Measurements from ENCODE around the gene MKRN1. TPM values are rescaled to one million over a fixed set of nuclear protein-coding genes. Genes with fewer than 3 reads are reported as not detected.

The MKRN1 gene
- total RNA-seq, 1 experiment from 2014 or later, result 182 TPM

GRCh38 chr7:140458201-140458600, 21.1 kb downstream of the MKRN1 start:
- Histone ChIP-seq H3K36me3 (ENCODE audit: low read depth) (peaks cover 52% of the 10 kb centered on the region), H2AFZ (no peak overlapping the region), H3K27ac (no peak overlapping the region), H3K9me3 (ENCODE audit: insufficient read depth, low read depth) (no peaks in the 10 kb centered on the region), H4K20me1 (ENCODE audit: insufficient read depth) (peaks cover 59% of the 10 kb centered on the region), H3K4me2 (no peak overlapping the region), H3F3A (ENCODE audit: insufficient read depth, low read depth) (no peaks in the 10 kb centered on the region; the same call in 1 of the 2 replicates), H3K27me3 (ENCODE audit: insufficient read depth, low read depth) (no peaks in the 10 kb centered on the region), H3K79me2 (ENCODE audit: low read depth) (peaks cover 32% of the 10 kb centered on the region), H3K4me3 (no peak overlapping the region), H3K9me2 (ENCODE audit: insufficient read depth) (no peaks in the 10 kb centered on the region), H3K4me1 (replicated peaks; ENCODE audit: insufficient read depth) (no peaks in the 10 kb centered on the region)
- TF ChIP-seq EZH2 (IDR thresholded peaks at IDR 0.05; ENCODE audit: low read depth), result no peak
- TF ChIP-seq CTCF (conservative IDR thresholded peaks at IDR 0.05), result no peak
- ChIA-PET CTCF (no interaction called here), POLR2A (ENCODE audit: unreplicated experiment) (no interaction called here)
- BruUV-seq (replicated peaks), result no TSS peak
- no peak for DNase-seq
- intact Hi-C loops (cut with micrococcal nuclease; ENCODE audit: unreplicated experiment), result no loop called here

GRCh38 chr7:140456551-140457051, 22.7 kb downstream of the MKRN1 start:
- H3K27ac ChIP-seq, result no peak overlapping the region
- no peaks in the 10 kb centered on the region; the same call in 1 of the 2 replicates for H3F3A ChIP-seq (ENCODE audit: insufficient read depth, low read depth)
- no peaks in the 10 kb centered on the region for H3K9me2 ChIP-seq (ENCODE audit: insufficient read depth)
- no peak overlapping the region for H3K4me2 ChIP-seq
- no peaks in the 10 kb centered on the region for H3K27me3 ChIP-seq (ENCODE audit: insufficient read depth, low read depth)
- no peak for DNase-seq
- no peak overlapping the region for H2AFZ ChIP-seq
- TF ChIP-seq EZH2 (IDR thresholded peaks at IDR 0.05; ENCODE audit: low read depth), result no peak
- no peak for TF ChIP-seq CTCF (conservative IDR thresholded peaks at IDR 0.05)
- no TSS peak for BruUV-seq (replicated peaks)
- ChIA-PET POLR2A (ENCODE audit: unreplicated experiment) (interaction anchor here (0.6 kb wide), 1 partner anchor 212 kb away, joined by 16 read pairs; no protein-coding TSS in a partner anchor), CTCF (no interaction called here)
- intact Hi-C loops (cut with micrococcal nuclease; ENCODE audit: unreplicated experiment), result no loop called here
- peaks cover 44% of the 10 kb centered on the region for H4K20me1 ChIP-seq (ENCODE audit: insufficient read depth)
- H3K4me1 ChIP-seq (replicated peaks; ENCODE audit: insufficient read depth), result no peaks in the 10 kb centered on the region
- no peak overlapping the region for H3K4me3 ChIP-seq
- H3K9me3 ChIP-seq (ENCODE audit: insufficient read depth, low read depth), result no peaks in the 10 kb centered on the region
- H3K79me2 ChIP-seq (ENCODE audit: low read depth), result peaks cover 21% of the 10 kb centered on the region
- peaks cover 52% of the 10 kb centered on the region for H3K36me3 ChIP-seq (ENCODE audit: low read depth)

DNA sequence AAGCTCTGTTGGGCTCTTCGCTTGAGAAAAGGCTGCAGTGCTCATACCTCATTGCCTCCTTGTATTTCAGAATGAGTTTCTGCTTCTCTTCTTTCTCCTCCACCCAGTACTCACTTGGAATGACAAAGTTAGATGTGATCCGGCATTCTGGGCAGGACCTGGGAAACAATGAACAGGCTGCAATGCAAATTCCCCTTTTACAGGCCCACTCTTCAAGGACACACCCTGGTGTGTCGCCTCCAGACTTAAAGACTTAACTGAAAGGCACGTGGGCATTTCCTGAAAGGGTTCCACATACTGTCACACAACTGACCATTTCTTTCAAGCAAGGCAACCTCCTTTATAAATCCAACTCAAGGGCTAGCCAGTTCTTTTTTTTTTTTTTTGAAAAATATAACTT, 23.6 kb downstream of the MKRN1 start:
- Histone ChIP-seq H3K9me3 (ENCODE audit: insufficient read depth, low read depth) (no peaks in the 10 kb centered on the region), H2AFZ (no peak overlapping the region), H3F3A (ENCODE audit: insufficient read depth, low read depth) (no peaks in the 10 kb centered on the region; the same call in 1 of the 2 replicates), H3K4me1 (replicated peaks; ENCODE audit: insufficient read depth) (no peaks in the 10 kb centered on the region), H3K27ac (no peak overlapping the region), H3K4me3 (no peak overlapping the region), H3K36me3 (ENCODE audit: low read depth) (peaks cover 50% of the 10 kb centered on the region), H4K20me1 (ENCODE audit: insufficient read depth) (peaks cover 37% of the 10 kb centered on the region), H3K4me2 (no peak overlapping the region), H3K9me2 (ENCODE audit: insufficient read depth) (no peaks in the 10 kb centered on the region), H3K27me3 (ENCODE audit: insufficient read depth, low read depth) (no peaks in the 10 kb centered on the region), H3K79me2 (ENCODE audit: low read depth) (peaks cover 18% of the 10 kb centered on the region)
- DNase-seq, result no peak
- POLR2A ChIA-PET (ENCODE audit: unreplicated experiment), result no interaction called here
- CTCF ChIA-PET, result interaction anchor here (0.6 kb wide), 1 partner anchor 10 kb away, joined by 3 read pairs; no protein-coding TSS in a partner anchor
- intact Hi-C loops (cut with micrococcal nuclease; ENCODE audit: unreplicated experiment), result no loop called here
- BruUV-seq (replicated peaks), result no TSS peak
- TF ChIP-seq CTCF (conservative IDR thresholded peaks at IDR 0.05) (no peak), EZH2 (IDR thresholded peaks at IDR 0.05; ENCODE audit: low read depth) (no peak)
